Measurements from ENCODE around the gene RPS19BP1. TPM values are rescaled to one million over a fixed set of nuclear protein-coding genes. Genes with fewer than 3 reads are reported as not detected.

RPS19BP1 gene
- total and polyA plus RNA-seq, 2 of the 8 experiments (the other 6 are each of a cell fraction or from before 2014, with no cell fraction given), result 77.9 to 97.9 TPM

DNA sequence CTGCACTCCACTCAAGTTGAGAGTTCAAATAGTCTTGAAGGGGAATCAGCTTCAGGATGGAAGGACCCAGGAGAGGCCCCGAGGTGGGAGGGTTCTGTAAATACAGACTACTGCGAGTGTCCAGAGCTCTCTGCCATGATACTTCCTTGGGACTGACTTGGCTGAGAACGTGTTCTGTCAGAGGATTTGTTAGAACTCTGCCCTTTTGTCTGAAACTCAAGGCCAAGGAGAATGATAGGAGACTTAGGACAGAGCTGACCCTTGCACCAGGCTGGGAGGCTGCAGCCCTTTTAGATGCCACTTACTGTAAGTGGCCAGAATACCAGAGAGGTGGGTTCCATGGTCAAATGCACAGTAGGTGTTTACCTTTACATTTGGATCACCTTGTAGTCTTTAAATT, 15.1 kb downstream of the RPS19BP1 start:
- no peak overlapping the region for H3K4me3 ChIP-seq (ENCODE audit: extremely low read depth in 1 of 4, insufficient read depth in 2 of 4, low read depth in 3 of 4, low read length in 4 of 4)
- no peak overlapping the region for H3K56ac ChIP-seq (replicated peaks; ENCODE audit: insufficient read length, low read depth, low read length)
- H2BK15ac ChIP-seq (ENCODE audit: low read length), result no peak overlapping the region
- no peak overlapping the region for H3K18ac ChIP-seq (ENCODE audit: extremely low read depth, low read length)
- peaks cover 7% of the 10 kb centered on the region for H3K79me1 ChIP-seq (ENCODE audit: low read depth, low read length)
- H2BK12ac ChIP-seq (ENCODE audit: low read depth, low read length), result no peak overlapping the region
- no peak overlapping the region for H3K4me2 ChIP-seq (ENCODE audit: insufficient read depth in 1 of 2, low read depth in 2 of 2, low read length in 2 of 2)
- peaks cover 0 to 25% (median 18%) of the 10 kb centered on the region in 4 experiments; a peak in 6 of 7 replicates for H3K27me3 ChIP-seq (replicated peaks in 1 of 4; ENCODE audit: control insufficient read depth in 3 of 4, extremely low read depth in 1 of 4, insufficient read depth in 3 of 4, low read length in 3 of 4)
- H3K4ac ChIP-seq (replicated peaks; ENCODE audit: insufficient read length, low read depth, low read length), result no peak overlapping the region
- no peak overlapping the region for H2AFZ ChIP-seq (ENCODE audit: low read length)
- no peak overlapping the region for H3K23ac ChIP-seq (ENCODE audit: insufficient read length)
- H3K4me1 ChIP-seq (replicated peaks in 1 of 4; ENCODE audit: control insufficient read depth in 3 of 4, insufficient read depth in 4 of 4, low read length in 3 of 4), result peaks cover 0 to 10% (median 3%) of the 10 kb centered on the region in 4 experiments; a peak in 4 of 7 replicates
- H4K91ac ChIP-seq (replicated peaks; ENCODE audit: insufficient read length, low read length), result no peak overlapping the region
- peaks cover 31 to 34% of the 10 kb centered on the region in 2 experiments for H4K20me1 ChIP-seq (replicated peaks in 1 of 2; ENCODE audit: control insufficient read depth in 1 of 2, insufficient read depth in 2 of 2, low read length in 2 of 2)
- no peak overlapping the region for H3K27ac ChIP-seq (ENCODE audit: low read depth, low read length)
- DNase-seq (ENCODE audit: low read depth in 1 of 2, low spot score in 2 of 2) (no peak), FAIRE-seq (no peak)
- 95% methylated on average over 3 of the region's 3 CpGs; no CpG with 5 or more reads in 1 of the 2 experiments for whole genome bisulfite sequencing, 2 experiments (ENCODE audit: extremely low coverage in 1 of 2, insufficient coverage in 1 of 2, insufficient read length in 1 of 2, insufficient replicate concordance in 2 of 2, low coverage in 1 of 2, low lambda C conversion rate in 2 of 2, missing lambda C conversion rate in 1 of 2)
- H2BK120ac ChIP-seq (replicated peaks; ENCODE audit: low read depth, low read length), result no peak overlapping the region
- no peak overlapping the region for H2BK5ac ChIP-seq (ENCODE audit: low read depth, low read length)
- peaks cover 5 to 19% of the 10 kb centered on the region in 2 experiments; a peak in 3 of 4 replicates for H3K79me2 ChIP-seq (ENCODE audit: control insufficient read depth in 1 of 2, insufficient read depth in 2 of 2, low read length in 2 of 2)
- POLR2A ChIA-PET (ENCODE audit: partially characterized antibody), result interaction anchor here (0.9 to 6.2 kb wide), 8 partner anchors 10 to 200 kb away, joined by 3 to 72 read pairs (median 14); partner anchors contain the start of genes MIEF1, RPL3 and RPS19BP1
- CTCF ChIA-PET (ENCODE audit: partially characterized antibody), result interaction anchor here (1.0 to 10.1 kb wide), 6 partner anchors 10 to 519 kb away, joined by 3 to 278 read pairs (median 7); partner anchors contain the start of gene MIEF1
- no peak overlapping the region for H3K14ac ChIP-seq (ENCODE audit: insufficient read length)
- H3K9me3 ChIP-seq (ENCODE audit: insufficient read depth in 2 of 2, low read depth in 1 of 2, low read length in 1 of 2), result no peaks in the 10 kb centered on the region
- H3K9ac ChIP-seq (replicated peaks in 1 of 4; ENCODE audit: extremely low read depth in 1 of 4, low read depth in 3 of 4, low read length in 3 of 4), result no peak overlapping the region; a peak in 1 of 7 replicates
- no peak overlapping the region for H4K5ac ChIP-seq (ENCODE audit: insufficient read length, low read depth, low read length)
- H3K23me2 ChIP-seq (ENCODE audit: low read depth, low read length), result peaks cover 12% of the 10 kb centered on the region
- H4K8ac ChIP-seq (ENCODE audit: extremely low read depth, insufficient read depth, low read length), result no peak overlapping the region
- no peak overlapping the region for H2BK20ac ChIP-seq (ENCODE audit: low read length)
- TF ChIP-seq TBP (IDR thresholded peaks at IDR 0.05; ENCODE audit: low read depth, low read length), result no peak
- TF ChIP-seq GTF2F1 (IDR thresholded peaks at IDR 0.05; ENCODE audit: borderline replicate concordance, low read depth, low read length), result no peak
- TF ChIP-seq JUN (IDR thresholded peaks at IDR 0.05; ENCODE audit: low read depth, low read length), result no peak
- TF ChIP-seq EGR1 (IDR thresholded peaks at IDR 0.05; ENCODE audit: borderline replicate concordance, low read depth, low read length), result no peak
- no peak for TF ChIP-seq BRCA1 (IDR thresholded peaks at IDR 0.05; ENCODE audit: low read depth, low read length)
- no peak overlapping the region for H2AK5ac ChIP-seq (ENCODE audit: low read depth, low read length)
- peaks cover 20 to 42% (median 36%) of the 10 kb centered on the region in 4 experiments for H3K36me3 ChIP-seq (ENCODE audit: control insufficient read depth in 2 of 4, insufficient read depth in 4 of 4, low read length in 3 of 4)
